Activated gamma-delta T cell treated with anti-CD3 and anti-CD28 coated beads, Interleukin-2, amount 50 U/mL, for 16 hours (primary cell): Measurements from ENCODE around the gene SDF4.
"Not testable (repeated sequence)": the region's sequence is repeated elsewhere in the genome, so short reads cannot be mapped to it uniquely, and the experiment has no call there.

ENCODE experiments used
- DNase-seq: peaks from one replicate; pipeline ENCODE4 v3.0.0-alpha.2; 2020; ENCODE audit warnings: low read depth

Gene SDF4

DNA sequence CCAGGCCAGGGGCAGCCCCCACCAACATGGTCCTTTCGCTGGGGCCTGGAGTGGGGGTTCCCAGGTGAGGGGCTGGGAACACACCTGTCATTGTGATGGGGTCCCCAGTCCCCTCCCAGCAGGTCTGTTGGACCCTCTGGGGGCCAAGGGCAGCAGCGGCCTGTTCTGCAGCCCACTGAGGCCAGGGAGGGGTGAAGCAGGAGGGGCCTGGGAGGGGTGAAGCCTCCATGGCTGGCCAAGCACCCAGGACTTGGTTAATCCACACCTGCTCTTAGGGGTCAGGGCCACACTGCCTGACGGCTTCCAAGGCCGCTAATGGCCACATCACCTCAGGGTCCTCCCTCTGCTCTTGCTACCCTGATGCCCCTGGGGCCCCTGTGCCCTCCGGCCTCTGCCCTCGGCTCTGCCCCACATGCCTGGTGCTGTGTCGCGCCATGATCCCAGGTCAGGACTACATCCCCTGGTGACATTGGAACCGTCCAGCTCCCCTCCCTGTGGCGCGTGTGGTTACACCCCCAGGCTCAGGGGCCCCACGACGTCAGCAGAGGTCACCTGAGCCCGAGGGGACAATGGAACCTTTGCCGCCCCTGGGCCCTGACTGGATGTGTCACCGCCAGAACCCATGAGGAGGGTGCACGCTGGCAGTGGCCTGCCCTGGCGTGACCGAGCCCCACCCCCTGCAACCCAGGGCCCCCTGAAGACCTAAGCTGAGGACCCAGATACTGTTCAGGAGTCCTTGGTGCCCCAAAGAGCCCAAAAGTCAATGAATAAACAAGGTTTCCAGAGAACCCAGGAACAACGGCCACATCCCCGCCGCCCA, 32.5 kb downstream of the SDF4 start:
- DNase-seq, result no peak

DNA sequence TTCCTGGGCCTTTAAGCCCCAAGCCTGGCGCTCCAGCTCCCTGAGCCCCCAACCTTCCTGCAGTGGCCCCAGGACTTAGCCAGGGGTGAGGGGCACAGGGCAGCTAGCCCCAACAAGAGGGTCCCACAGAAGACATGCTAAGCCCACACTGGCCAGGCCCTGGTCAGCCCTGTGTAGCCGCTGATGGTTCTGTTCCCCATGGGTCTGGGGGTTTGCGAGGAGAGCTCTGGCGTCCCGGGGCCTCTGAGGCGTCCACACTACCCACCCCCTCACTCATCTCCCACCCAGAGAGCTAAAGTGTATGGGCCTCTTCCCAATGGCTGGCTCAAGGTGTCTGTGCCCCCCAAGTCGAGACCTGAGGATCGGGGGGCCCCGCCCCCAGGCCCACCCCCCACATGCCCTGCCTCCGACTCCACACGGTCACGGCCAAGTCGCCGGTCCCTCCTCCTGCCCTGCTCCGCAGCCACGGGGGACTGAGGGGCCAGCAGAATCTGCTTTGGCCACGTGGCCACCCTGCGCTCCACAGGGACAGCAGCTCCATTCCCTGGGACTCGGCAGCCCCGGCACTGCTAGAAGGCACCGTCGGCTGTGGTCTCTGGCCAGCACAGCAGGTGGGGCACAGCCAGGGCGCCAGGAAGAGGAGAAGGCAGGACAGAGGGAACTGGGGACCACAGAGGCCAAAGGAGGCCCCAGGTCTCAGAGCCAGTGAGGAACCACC, 33.2 kb downstream of the SDF4 start:
- DNase-seq, result no peak

DNA sequence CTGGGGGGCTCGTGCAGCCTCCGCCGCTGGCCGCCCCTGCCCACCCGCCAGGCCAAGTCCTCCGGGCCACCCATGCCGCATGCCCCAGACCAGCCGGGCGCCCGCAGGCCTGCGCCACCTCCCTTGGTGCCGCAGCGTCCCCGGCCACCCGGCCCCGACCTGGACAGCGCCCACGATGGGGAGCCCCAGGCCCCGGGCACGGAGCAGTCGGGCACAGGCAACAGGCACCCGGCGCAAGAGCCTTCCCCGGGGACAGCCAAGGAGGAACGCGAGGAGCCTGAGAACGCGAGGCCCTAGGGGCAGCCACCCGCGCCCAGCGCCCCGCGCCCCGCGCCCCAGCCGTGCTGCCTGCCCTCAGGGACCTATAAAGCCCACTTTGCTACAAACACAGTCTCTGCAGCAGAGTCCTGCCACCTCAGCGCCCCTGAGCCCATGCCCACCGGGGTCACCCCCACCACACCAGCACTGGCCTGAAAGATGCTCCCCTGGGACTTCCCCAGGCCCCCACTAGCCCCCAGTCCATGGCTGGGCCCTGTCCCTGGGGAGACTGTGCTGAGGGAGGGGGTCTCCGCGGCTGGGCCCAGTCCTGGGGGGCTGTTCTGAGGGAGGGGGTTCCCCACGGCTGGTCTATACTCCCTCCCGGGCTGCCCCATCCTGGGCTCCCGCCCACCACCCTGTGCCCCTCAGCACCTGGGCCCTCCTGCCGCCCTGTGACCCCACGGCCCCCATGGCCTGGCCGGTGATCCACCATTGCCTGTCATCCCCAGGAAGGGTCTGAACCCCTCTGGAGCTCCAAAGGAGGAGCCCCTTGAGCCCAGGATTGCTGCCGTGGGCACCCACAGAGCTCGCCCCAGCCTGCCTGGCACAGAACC, 34.0 kb downstream of the SDF4 start:
- DNase-seq, result no peak

DNA sequence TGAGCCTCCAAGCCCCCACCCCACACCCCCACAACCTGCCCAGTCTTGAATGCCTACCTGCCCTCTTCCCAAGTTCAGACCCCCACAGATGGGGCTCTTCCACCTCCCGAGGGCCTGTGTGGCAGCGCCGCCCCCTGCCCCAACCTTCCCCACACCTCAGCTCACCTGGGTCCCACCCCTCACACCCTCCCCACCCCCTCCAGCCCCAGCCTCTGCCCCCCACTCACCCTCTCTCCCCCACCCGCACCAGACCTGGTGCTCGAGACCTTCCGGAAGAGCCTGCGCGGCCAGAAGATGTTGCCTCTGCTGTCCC, 34.7 kb downstream of the SDF4 start:
- DNase-seq, result no peak

DNA sequence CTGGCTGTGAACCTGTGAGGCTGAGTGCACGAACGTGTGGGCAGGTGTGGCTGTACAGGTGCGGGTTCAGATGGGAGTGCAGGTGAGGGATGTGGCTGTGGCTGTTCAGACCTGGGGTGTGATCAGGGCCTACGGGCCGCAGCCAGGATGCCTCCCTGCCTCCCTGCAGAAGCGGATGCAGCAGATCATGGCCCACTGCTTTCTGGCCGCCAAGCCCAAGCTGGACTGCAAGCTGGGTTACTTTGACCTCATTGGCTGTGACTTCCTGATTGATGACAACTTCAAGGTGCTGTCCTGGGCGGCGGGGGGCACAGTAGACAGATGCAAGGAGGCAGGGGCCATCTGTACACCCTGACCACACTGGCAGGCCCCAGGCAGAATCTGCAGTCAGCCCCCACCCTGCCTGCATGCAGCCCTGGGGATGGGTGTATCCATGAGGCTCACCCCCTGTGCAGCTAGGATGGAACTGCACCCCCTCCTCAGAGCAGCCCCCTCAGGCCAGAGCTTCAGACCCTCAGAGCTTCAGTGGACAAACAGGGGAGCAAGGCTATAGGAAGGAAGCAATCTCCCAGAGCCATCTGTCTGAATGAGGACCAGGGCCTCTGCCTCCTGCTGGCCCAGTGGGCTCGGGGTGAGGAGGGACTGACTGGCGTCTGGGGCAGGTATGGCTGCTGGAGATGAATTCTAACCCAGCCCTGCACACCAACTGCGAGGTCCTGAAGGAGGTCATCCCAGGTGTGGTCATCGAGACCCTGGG, 35.2 kb downstream of the SDF4 start:
- no peak for DNase-seq

DNA sequence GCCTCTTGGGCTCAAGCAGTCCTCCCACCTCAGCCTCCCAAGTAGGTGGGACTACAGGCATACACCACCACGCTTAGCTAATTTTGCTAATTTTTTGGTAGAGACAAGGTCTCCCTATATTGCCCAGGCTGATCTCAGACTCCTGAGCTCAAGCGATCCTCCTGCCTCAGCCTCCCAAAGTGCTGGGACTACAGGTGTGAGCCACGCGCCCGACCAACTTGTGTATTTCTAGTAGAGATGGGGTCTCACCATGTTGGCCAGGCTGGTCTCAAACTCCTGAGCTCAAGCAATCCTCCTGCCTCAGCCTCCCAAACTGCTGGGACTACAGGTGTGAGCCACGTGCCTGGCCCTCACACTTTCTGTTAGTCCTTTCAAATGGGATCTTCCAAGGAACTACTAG, 36.1 kb downstream of the SDF4 start:
- not testable (repeated sequence) for DNase-seq

DNA sequence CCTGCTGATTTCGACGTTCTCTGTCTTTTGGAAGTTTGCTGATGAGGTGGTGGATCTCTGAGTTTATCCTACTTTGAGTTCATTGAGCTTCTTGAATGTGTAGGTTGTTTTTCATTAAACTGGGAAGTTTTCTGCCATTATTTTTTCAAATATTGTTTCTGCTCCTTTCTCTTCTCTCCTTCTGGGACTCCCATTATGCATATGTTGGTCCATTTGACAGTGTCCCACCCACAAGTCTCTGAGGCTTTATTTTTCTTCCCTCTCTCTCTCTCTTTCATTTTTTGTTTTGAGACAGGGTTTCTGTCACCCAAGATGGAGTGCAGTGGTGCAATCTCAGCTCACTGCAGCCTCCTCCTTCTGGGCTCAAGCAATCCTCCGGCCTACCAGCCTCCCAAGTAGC, 37.1 kb downstream of the SDF4 start:
- no peak for DNase-seq

DNA sequence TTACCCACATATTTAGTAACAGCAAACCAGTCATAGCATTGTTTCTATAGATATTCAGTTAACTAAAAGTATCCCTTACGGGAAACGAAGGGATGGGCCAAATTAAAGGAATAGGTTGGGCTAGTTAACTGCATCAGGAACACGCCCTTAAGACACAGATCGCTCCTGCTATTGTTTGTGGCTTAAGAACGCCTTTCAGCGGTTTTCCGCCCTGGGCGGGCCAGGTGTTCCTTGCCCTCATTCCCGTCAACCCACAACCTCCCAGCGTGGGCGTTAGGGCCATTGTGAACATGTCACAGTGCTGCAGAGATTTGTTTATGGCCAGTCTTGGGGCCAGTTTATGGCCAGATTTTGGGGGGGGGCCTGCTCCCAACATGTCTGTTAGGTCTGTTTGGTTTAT, 40.1 kb downstream of the SDF4 start:
- DNase-seq, result no peak

DNA sequence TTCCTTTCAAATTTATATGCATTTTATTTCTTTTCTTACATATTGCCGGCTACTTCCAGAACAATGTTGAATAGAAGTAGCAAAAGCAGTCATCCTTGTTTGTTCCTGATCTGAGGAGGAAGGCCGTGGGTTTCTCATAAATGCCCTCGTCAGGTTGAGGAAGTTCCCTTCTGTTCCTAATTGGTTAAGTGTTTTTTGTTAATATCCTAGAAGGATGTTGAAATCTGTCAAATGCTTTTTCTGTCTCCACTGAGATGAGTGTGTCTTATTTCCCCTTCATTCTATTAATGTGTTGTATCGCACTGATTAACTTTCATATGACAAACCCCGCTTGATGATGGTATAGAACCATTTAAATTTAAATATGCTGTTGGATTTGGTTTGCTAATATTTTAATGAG, 42.7 kb downstream of the SDF4 start:
- no peak for DNase-seq

DNA sequence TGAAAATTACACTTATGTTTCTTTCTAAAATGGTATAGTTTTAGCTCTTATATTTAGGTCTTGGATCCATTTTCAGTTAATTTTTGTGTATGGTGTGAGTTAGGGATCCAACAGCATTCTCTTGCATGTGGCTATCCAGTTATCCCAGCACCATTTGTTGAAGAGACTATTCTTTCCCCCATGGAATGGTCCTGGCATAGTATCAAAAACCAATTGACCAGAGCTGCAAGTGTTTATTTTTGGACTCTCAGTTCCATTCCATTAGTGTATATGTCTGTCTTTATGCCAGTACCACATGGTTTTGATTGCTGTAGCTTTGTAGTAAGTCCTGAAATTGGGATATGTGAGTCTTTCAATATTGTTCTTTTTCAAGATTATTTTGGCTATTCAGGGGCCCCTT, 43.9 kb downstream of the SDF4 start:
- DNase-seq, result no peak

DNA sequence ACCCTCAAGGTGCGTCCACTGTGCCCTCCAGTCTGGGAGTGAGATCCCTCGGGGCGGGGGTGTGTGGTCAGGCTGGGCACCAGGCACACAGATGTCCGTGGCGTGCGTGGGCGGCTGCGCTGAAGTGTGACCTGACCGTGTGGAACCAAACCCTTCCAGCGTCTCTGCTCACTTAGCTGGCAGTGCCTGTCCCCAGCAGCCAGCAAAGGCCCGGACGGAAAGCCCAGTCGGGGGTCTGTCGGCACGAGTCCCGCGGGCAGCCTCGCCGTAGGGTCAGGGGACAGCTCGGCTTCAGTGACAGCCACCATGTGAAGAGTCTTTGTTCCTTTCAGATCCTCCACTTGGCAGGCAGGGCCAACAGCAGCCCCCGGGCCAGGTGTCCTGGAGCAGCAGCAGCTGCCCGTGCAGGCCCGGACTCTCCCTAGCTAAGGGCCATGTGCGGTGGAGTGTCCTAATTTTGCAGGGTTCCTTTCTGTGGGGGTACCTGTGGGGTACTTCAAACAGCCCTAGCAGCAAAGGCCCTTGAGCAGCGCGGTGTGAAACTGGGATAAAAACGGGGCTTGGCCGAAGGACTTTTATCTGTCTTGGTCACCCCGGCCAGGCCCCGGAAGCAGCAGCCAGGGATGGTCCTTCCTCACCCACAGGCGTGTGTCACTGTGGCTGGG, 46.6 kb downstream of the SDF4 start:
- no peak for DNase-seq

DNA sequence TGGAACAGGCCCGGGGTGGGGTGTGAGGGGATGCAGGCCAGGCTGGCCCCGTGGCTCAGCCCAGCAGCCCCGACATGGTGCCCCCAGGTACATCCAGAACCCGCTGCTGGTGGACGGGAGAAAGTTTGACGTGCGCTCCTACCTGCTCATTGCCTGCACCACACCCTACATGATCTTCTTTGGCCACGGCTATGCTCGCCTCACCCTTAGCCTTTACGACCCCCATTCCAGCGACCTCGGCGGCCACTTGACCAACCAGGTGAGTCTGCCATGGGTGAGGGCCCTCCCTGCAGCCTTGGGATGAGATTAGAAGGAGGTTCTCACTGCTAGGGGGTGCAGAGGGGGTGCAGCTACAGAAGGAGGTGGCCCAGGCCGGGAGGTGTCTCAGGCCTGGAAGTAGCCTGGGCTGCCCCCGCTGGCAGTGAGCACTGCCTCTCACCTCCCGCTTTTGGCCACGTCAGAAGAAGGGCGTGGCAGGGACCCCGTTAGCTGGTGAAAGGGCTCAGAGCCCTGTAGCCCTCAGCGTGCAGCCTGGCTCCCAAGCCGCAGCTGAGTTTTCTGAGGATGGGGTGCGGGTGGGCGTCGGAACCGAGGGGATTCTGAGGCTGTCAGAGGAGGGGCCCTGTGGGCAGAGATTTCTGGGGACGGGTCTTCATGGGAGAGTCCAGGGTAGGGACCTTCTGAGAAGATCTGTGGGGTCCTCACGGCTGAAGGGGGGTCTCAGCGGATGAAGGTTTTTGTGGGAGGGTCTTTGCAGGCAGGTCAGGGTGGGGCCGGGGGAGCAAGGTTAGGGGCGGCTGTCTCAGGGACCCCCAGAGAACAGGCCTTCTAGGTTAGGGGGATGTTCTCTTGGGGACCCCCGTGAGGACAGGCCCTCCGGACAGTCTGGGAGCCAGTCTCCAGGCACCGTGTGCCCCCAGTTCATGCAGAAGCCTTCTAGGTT, 47.7 kb downstream of the SDF4 start:
- DNase-seq, result no peak

DNA sequence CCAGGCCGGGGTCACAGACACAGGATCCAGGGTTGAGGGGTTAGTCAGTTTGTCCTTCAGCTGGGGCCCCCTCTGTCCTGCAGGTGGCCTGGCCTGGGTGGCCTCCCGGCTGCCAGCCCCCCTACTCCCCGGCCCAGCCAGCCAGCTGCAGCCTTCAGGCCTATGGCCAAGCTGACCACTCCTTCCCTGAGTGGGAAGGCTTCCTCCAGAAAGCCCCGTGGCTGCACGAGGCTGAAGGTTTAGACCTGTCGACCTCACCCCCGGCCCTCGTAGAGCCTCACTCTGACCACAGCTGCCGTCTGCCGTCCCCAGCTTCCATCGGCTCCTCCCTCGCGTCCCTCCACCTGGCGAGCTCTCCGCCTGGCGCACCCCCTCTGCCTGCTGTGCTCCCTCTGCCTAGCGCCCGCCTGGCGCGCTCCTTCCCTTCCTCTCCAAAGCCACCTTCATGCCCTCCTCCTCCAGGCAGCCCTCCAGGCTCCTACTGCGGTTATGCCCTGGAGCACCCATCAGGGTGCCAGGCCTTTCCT, 48.5 kb downstream of the SDF4 start:
- no peak for DNase-seq

DNA sequence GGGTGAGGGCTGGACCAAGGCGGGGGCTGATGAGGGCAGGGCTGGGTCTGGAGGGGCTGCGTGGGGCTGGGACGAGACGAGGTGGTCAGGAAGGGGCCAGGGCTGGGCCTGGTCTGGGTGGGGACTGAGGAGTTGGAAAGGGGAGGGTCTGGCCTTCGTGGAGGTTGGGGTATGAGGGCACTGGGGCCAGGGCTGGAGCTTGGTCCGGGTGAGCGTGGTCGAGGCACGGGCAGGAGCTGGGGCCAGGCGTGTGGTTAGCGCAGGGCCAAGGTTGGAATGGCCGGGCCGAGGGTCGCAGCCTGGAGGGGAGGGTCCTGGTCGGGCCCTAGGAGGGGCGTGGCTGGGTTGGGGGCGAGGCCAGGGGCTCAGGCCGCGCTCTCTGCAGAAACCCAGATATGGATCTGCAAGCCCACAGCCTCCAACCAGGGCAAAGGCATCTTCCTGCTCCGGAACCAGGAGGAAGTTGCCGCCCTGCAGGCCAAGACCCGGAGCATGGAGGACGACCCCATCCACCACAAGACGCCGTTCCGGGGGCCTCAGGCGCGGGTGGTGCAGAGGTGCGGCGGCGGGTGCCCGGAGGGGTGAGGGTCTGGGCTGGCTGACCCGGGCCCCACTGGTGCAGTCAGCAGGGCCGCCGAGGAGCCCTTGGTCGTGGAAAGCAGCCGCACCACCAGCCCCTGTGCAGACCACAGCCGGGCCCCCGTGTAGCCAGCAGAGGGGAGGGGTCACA, 49.1 kb downstream of the SDF4 start:
- no peak for DNase-seq

DNA sequence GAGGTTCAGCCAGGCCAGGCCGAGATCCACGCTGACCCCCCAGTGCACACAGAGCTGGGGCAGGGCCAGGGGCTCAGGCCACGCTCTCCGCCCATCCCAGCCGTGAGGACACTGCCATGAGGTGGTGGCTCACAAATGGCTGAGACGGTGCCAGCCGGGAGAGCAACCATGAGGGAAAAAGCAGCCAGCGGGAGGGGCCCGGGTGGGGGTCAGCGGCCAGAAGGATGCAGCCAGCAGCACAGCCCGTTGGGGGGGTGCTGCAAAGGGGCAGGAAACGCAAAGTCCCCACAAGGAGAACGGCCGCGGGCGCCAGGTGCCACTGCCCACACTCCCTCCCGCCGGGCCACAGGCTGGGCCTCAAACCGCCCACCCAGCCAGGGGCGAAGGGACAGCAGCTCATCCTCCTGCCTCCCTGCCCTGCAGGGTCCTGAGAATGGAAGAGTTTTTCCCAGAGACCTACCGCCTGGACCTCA, 49.8 kb downstream of the SDF4 start:
- DNase-seq, result no peak

DNA sequence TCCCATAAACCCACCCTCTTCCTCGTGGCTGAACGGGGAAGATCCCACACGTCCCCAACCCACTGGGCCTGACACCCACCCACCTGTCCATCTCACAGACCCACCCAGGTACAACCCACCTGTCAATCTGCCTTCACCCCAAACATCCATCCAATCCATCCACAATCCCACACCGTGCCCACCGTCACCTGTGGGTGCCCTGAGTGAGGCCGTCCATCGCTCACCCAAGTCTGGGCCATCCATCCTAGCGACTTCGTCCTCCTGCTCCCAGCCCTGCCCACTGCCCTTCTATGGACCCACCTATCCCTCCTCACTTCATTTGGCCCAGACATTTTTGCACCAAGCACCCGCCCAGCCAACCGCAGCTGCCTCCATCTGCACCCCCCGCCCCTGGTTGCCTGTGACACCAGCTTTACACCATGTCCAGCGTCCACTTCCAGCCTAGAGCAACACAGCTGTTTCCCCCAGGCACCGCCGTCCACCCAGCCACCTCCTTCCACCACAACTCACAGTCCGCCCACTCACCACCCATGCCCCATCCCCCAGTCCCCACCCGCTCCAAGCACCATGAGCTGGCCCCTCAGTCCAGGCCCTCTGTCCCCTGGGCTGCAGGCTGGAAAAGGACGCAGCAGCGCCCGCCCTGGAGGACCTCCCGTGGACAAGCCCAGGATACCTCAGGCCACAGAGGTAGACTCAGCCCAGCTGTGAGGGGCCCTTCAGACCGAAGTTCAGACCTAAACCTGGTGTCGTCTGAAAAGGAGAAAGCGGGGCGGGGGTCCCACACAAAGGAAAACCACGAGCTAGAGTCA, 50.5 kb downstream of the SDF4 start:
- no peak for DNase-seq

DNA sequence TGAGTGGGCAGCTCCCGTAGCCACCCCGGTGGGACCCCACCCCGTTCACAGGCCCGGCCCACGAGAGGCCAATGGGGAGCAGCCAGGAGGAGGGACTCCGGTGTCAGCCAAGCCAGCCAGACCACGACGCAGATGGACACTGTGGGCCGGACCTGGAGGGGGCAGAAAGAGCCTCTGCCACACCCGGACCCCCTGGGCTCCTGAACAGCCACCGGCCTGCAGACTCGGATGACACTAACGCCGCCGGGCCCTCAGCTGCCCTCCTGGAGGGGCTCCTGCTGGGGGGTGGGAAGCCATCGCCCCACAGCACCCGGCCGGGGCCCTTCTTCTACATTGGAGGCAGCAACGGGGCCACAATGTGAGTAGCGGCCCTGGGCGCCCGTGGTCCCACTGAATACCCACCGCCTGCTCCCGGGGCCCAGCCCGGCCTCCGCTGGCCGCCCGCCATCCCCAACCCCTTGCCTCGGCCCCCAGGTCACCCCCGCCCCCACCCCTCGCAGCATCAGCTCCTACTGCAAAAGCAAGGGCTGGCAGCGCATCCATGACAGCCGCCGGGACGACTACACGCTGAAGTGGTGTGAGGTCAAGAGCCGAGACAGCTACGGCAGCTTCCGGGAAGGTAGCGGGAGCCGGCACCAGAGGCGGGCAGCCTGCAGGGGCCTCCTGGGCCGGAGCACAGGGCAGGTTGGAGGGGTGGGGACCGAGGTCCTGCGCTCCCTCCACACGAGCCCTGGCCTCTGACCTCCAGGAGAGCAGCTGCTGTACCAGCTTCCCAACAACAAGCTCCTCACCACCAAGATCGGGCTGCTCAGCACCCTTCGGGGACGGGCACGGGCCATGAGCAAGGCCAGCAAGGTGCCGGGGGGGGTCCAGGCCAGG, 51.6 kb downstream of the SDF4 start:
- DNase-seq, result no peak
